Kasumi-1 (cell line): ENCODE data around the gene NSD1.
"Not testable (repeated sequence)": the region's sequence is repeated elsewhere in the genome, so short reads cannot be mapped to it uniquely, and the experiment has no call there.

Experiments used
- DNase-seq, 2 experiments: peaks; one replicate each; lab custom pipeline; 2025; lab: John Stamatoyannopoulos, UW

Gene NSD1

DNA sequence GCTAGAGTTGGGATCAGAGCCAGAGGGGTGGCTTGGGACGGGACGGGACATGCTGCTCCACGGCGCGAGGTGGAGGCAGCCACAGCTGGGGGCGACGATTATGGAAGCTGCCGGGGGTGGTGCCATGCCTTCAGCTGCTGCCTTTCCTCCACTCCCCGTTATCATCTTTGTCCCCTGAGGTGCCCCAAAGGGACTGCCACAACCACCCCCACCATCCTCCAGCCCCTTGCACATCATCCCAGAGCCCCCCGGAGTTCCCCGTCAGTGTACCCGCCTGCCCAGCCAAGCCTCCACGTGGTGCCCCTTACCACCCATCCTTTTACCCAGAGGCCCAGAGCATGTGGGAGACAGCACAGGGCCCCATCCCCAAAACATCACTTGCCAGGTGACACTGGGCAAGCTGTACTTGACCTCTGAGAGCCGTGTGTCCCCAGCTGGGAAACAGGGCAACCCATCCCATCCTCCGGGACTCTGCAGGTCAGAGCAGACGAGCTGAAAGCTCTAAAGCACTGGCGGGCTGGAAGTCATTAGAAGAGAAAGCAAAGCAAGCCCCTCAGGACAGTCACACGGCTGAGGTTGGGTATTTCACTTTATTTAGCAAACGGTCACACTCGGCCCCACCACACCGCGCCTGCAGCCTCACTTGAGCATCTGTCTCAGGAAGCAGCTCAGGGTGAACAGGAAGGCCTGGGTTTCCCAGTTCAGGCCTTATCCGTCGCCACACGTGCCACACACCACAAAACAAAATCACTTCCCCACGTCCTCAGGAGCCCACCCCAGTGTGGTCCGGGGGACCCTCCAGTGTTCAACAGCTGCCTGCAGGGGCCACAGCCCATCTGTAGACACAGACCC, 197.6 kb downstream of the NSD1 start:
- DNase-seq, result peak; percentile 91

DNA sequence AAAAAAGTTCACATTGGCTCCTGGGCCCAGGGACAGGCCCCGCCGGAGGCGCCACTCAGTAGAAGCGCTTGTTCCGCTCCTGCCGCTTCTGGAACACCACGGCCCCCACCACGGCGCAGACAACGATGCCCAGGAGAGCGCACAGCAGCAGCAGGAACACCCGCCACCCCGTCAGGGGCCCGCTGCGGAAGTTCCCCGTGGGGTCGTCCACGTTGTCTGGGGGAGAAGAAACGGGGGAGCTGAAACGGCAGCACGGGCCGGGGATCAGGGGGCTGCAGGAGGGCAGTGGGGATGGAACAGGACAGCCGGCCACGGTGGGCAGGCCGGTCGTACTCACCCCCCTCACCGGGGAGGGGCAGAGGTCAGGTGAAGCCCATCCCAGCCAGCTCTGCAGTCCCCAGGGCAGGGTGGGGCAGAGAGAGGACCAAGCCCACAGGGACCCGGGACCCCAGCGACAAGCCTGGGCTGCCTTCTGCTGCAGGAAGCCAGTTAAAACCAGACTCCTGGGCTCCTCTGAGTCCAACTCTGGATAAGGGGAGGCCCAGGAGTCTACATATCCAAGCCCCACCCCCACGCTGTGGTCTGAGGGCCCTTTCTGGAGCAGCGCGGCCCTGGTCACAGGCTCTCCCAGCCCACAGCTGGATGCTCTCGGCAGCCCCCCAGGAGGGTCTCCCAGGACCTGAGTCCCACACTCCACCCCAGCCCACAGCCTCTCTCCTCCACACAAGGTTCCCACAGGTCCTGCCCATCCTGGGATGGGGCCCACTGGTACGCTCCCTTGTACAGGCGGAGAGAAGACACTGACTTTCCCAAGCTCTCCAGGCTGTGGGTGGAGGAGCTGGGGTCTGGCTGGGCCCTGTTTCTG, 198.7 kb downstream of the NSD1 start:
- no peak for DNase-seq

DNA sequence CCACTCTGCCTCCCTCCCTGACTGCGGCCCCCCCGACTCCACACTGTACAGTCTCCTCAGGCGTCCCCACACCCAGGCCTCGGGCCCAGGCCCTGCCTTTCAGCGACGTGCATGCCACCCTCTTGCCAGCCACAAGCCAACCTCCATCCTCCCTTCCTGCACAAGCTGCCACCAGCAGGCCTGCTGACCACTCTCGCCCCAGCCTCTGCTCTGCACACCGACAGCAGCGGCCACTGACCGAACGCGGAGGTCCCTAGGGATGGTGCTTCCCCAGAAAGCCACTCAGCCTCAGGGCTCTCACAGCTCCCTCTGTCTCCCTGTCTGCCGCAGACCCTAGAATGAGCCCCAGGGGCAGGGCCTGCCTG, 199.3 kb downstream of the NSD1 start:
- no peak for DNase-seq

DNA sequence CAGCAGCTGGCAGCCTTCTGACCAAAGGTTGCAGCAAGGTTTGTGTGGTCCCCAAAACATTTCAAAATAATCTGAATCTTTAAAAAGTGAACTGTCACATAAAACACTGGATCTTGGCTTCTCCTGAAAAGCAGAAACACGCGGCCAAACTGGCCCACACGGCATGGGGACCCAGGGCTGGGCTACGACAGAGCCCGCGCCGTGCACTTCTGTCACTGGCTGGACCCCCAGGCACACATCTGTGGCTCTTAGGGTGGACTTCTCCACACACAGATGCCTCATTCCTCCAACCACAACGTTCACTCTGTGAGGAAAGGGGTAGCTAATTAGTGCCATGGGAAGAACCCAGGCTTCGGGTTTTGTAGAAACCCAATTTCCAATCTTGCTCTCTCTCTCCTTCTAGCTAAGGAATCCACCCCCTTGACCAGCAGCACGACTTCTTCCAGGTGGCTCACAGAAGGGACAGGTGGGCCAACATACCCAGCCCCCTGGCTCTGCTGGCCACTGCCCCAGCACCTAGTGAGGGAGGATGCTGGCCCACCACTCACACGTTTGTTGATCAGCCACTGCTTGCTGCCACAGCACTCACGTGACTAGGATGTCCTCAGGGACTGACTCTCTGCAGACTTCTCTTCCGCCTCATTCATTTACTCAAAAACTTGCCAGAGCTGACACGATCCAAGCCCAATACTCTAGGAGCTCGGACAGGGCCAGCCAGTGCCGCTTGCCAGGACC, 200.0 kb downstream of the NSD1 start:
- no peak for DNase-seq

DNA sequence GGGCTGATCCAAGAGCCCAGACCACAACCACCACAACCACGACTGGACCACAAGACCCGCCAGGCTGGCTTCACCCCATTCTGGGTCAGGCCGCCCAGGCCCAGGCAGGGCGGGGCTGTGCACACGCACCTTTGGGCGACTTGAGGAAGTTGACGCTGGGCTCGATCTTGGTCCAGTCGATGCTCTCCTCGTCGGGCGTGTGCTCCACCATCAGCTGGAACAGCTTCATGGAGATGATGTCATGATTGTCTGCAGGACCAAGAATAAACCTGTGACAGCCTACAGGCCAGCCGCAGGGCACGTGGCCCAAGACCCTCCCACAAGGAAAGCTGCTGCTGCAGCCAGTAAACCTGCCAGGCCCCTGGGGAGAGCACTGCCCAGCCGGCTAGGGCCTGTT, 200.6 kb downstream of the NSD1 start:
- DNase-seq, result no peak

DNA sequence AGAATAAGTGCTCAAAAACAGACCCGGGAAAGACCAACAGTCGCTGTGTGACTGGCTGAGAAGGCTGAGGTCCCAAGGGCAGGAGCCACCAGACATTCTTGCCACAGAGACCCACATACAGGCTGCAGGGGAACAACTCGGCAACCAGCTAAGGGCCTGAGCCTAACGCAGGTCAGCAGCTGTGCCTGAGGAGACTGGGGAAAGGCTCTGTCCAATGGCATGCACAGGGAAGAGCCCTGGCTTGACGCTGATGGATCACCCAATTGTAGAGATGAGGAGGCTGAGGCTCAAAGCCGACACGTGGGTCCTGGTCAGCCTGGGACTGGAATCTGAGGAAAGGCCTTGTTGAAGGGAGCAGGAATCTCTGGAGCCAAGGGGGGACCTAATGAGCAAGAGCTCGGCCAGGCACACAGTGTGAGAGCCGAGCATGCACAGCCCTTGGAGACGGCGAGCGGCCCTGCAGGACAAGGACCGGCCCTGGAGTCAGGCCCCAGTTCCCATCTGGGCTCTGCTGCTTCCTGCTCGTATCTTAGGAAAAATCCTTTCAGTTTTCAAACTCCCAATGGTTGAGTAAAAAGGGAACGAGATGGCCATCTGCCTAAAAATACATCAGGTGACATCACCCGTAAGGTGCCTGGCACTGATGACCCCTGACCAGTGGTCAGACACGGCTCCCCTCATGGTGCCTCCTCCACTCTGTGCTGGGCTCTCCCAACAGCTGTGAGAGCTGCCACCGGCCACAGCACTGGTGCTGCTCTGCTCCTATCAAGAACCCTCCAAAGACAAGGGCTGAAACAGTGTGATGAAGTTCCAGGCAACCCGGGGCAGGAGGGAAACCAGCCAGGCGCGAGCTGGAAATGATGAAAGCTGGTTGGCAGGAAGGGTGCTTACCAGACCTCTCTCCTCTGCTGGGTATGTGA, 201.5 kb downstream of the NSD1 start:
- DNase-seq, result no peak

DNA sequence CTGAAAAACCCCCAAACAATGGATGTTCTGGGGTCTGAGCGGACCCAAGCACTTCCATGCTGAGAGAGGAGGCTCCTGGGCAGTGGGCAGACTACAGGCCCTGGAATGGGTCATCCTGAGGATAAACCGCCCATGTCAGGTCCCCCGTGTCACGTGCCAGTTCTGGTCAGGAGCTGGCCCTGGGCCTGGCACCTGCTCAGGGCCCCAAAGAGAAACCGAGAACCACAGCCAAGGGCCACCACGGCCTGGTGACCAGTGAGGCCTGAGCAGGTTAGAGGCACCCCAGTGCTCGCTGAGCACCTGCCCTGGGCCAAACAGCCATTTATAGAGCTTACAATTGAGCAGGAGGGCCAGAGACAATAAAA, 202.1 kb downstream of the NSD1 start:
- DNase-seq, result no peak

DNA sequence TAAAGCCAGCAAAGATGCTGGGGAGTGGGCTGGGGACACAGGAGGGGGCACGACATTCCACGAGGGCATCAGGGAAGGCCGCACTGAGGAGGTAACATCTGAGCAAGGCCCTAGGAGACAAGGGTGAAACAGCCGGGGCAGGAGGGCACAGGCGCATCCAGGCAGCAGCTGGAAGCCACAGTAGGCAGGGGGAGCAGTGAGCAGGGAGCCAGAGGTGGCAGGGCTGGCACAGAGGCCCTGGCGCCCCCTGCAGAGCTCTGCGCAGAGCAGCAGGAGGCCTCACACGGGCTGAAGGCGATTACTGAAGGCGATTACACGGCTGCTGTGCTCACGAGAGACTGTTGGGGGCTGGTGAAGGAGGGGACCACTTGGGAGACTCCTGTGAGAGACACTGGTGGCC, 202.5 kb downstream of the NSD1 start:
- DNase-seq, result peak; percentile 77 to 87

DNA sequence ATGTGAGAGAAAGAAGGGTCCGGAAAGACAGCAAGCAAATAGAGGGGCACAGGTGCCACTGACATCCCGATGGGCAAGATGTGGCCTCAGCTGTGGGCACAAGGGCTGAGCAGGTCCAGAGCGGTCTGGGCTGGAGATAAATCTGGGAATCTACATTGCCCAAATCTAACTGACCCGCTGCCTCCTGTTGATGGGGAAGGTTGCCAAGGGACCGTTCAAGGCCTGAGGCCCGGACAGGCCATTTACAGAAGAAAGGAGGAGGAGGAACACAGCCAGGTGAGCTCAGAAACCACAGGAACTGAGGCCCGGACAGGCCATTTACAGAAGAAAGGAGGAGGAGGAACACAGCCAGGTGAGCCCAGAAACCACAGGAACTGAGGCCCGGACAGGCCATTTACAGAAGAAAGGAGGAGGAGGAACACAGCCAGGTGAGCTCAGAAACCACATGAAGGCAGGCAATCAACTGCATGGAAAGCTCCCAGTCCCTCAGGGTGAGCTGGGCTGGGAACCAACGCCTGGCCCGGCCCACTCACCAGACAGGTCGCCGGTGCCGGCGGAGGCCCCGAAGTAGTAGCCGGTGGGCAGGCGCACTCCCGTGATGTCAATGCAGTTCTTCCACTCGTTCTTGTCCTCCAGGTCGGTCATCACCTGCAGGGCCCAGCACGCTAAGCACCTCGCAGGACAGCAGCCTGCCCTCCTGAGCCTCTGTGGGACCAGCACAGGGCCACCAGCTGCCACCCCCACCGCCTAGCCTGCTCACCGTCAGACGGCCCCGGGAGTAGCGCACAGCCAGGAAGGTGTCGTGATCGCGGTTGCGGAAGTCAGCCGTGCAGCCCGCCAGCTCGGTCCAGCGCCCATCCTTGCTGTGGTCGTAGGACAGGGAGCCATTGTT, 203.3 kb downstream of the NSD1 start:
- no peak for DNase-seq

DNA sequence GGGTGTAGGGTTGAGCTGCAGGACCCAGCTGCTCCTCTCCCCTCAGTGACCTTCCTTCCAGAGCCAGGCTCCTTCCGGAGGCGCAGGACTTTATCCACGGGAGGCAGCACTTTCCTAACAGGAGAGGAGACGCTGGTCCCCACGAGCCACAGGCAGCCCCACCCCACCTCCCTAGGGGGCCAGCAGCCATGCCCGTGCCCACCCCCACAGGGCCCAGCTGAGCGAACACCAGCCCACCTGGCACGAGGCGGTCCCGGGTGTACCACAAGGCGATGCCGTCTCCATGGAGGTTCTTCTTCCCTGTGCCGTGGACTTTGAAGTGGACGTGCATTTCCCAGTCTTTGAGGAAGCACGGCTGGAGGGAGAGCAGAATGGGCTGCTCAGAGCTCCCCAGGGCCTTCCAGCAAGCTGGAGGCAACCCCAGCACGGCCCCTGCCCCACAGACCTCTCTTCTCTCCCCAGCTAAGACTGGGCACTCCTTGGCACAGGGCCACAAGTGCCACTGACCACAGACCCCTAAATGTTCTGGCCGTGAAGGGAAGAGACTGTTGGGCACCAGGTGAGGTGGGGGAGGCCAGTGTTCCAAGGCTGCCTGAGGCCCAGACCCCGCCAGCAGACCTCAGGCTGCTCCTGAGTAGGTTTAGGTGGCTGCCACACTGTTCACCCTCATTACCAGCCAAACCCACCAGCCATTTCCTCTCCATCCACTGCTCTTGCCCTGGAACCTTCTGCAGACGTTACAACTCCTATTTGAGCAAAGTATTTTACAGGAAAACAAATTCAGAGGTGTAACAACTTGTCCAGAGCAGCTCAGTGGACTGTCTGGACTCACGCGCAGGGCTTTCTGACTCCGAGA, 204.9 kb downstream of the NSD1 start:
- no peak for DNase-seq

DNA sequence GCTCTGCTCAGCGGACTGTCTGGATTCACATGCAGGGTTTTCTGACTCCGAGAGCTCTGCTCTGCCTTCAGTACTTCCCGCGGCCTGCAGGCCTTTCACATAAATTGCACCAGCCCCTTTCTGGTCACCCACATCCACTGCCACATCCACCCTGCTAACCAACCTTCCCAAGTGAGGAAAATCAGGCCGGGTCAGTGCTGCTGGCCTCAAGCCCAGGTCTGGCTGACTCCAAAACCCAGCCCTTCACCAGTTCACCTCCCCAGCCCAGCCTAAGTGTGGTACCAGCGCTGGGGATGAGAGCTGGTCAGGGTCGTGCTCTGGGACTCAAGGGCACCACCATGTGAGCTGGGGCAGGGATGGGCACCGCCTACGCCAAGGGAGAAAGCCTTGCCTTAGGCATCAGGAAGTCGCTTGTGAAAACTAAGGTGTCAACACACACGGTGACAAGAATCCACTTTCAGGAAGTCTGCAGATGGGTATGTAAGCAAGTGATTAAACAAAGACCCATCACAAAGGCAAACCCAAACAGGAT, 205.6 kb downstream of the NSD1 start:
- DNase-seq, result no peak

DNA sequence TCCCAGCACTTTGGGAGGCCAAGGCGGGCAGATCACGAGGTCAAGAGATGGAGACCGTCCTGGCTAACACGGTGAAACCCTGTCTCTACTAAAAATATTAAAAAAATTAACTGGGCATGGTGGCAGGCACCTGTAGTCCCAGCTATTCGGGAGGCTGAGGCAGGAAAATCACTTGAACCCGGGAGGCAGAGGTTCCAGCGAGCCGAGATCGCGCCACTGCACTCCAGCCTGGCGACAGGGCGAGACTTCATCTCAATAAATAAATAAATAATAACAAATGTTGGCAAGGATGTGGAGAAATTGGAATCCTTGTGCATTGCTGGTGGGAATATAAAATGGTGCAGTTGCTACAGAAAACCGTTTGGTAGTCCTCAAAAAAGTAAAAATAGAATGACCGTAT, 209.4 kb downstream of the NSD1 start:
- DNase-seq, result not testable (repeated sequence)

DNA sequence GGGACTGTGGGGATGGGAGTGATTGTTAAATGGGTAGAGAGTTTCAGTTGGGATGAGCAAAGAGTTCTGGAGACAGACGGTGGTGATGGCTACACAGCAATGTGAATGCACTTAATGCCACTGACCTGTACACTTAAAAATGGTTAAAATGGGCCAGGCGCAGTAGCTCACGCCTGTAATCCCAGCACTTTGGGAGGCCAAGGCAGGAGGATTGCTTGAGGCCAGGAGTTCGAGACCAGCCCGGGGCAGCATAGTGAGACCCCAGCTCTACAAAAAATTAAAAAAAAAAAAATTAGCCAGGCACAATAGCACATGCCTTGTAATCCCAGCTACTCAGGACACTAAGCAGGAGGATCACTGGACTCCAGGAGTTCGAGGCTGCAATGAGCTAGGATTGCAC, 210.2 kb downstream of the NSD1 start:
- no peak for DNase-seq

DNA sequence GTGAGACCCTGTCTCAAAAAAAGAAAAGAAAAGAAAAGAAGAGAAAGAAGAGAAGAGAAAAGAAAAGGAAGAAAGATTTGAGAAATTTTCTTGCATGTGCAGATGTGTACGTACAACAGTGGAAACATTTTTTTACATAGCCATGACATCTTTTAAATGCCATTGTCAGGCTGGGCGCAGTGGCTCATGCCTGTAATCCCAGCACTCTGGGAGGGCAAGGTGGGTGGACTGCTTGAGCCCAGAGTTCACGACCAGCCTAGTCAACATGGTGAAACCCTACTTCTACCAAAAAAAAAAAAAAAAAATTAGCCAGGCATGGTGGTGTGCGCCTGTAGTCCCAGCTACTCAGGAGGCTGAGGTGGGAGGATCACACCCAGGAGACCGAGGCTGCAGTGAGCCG, 211.3 kb downstream of the NSD1 start:
- DNase-seq, result no peak

DNA sequence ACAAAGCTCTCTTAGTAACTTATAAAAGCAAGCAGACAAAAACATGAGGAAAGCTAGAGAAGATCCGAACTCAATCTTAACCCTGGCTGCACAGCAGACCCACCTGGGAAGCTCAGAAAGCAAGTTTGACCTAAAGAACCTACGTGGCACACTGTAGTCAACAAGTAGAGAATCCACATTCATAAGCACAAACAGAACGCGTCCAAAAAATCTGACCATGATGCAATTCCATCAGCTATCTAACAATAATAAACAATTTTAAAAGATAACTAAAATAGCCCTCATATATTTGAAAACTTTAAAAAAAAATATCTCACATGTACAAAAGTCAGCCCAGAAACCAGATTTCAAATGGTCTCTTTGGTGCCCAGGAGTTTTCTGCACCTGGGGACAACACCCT, 213.2 kb downstream of the NSD1 start:
- no peak for DNase-seq

DNA sequence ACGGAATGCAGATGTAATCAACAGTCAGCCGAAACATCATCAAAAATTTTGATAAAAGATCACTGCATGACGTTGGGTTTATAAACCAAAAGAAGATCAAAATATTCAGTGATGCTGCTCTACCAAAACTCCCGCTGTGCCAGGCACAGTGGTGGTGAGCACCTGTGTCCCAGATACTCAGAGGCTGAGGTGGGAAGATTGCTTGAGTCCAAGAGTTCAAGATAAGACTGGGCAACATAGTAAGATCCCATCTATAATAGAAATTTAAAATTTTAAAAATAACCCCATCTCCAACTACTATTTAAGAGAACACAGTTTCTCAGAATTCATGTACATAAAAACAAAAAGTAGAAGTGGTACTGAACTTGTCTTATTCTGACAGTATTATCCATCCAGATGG, 214.1 kb downstream of the NSD1 start:
- no peak for DNase-seq

DNA sequence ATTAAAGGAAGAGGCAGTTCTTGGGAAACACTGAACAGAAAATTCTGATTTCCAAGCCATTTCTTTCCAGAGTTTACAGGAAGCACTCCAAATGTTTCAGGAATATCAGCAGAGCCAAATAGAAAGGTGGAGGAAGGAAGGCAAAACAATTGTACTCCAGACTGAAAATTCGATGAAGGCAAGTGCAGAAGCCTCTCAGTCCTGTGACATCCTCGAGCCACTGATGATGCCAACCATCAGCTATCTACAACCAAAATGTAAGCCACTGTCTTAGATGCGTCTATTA, 215.7 kb downstream of the NSD1 start:
- no peak for DNase-seq

DNA sequence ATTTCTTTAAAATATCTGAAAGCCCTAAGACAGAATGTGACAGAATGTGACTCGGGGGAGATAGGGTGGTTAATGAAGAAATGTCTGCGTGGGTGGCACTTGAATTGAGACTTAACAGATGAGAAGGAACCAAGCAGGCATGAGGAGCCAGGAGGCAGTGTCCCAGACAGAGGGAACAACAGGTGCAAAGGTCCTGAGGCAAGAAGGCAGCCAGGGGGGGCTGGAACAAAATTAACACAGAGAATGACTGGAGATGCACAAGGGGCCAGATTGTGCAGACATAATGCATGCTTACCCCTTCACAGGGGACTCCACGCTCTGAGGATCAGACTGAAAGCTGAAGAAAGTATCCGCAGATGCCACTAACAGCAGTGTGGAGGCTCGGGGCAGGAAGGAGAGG, 216.2 kb downstream of the NSD1 start:
- no peak for DNase-seq
